AG04449 (cell line): ENCODE data around the gene GPR155.
"Not testable (repeated sequence)": the region's sequence is repeated elsewhere in the genome, so short reads cannot be mapped to it uniquely, and the experiment has no call there.

Experiments
- CTCF ChIA-PET: fragments of 350-600 bp; formaldehyde crosslinking; extraction: SDS; loops from one replicate; lab custom pipeline; 2021; ENCODE audit warnings: antibody characterized with exemption; lab: Yijun Ruan, JAX
- POLR2A ChIA-PET: fragments of 400-600, 350-600 bp; formaldehyde crosslinking; extraction: SDS; loops from one replicate; lab custom pipeline; 2020; ENCODE audit warnings: antibody characterized with exemption, inconsistent platforms; lab: Yijun Ruan, JAX
- DNase-seq: peaks from one replicate; pipeline ENCODE4 v3.0.0-alpha.2; 2010; ENCODE audit warnings: low read depth, low spot score
- H3K4me3 ChIP-seq: 2 replicates; pipeline ENCODE4 v1.5.1; 2011; ENCODE audit warnings: low read depth, mild to moderate bottlenecking, control low read depth, low read length
- TF ChIP-seq, protein P1 (sequence below): IDR thresholded peaks from one replicate; pipeline ENCODE4 v1.5.1; 2011; ENCODE audit warnings: mild to moderate bottlenecking, moderate library complexity, low read length, control low read depth, inconsistent platforms; ENCODE audit not compliant: insufficient read depth; ENCODE audit errors: missing control alignments

GPR155 gene

DNA sequence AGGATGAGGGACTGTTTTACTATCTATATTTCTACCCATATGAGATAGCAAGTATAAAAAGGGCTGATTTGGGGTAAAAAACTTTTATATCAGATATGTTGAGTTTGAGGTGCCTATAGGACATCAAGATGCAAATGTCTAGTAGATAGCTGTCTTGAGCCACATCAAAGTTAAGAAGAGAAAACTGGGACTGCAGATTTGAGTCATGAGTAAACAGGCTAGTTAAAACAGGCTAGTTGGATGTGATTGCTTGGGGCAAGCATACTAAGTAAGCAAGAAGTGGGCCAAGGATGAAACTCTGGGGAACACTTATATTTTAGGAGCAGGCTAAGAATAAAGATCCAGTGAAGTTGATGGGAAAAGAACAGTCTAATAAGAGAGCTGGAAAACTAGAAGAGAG is 94.1 kb downstream of the GPR155 start:
- DNase-seq: no peak
- TF ChIP-seq, protein P1, sequence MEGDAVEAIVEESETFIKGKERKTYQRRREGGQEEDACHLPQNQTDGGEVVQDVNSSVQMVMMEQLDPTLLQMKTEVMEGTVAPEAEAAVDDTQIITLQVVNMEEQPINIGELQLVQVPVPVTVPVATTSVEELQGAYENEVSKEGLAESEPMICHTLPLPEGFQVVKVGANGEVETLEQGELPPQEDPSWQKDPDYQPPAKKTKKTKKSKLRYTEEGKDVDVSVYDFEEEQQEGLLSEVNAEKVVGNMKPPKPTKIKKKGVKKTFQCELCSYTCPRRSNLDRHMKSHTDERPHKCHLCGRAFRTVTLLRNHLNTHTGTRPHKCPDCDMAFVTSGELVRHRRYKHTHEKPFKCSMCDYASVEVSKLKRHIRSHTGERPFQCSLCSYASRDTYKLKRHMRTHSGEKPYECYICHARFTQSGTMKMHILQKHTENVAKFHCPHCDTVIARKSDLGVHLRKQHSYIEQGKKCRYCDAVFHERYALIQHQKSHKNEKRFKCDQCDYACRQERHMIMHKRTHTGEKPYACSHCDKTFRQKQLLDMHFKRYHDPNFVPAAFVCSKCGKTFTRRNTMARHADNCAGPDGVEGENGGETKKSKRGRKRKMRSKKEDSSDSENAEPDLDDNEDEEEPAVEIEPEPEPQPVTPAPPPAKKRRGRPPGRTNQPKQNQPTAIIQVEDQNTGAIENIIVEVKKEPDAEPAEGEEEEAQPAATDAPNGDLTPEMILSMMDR: no peak
- no peak overlapping the region for H3K4me3 ChIP-seq
- ChIA-PET CTCF (interaction anchor here (1.0 to 1.3 kb wide), 2 partner anchors 9 to 48 kb away, joined by 3 read pairs; no protein-coding TSS in a partner anchor), POLR2A (no interaction called here)

DNA sequence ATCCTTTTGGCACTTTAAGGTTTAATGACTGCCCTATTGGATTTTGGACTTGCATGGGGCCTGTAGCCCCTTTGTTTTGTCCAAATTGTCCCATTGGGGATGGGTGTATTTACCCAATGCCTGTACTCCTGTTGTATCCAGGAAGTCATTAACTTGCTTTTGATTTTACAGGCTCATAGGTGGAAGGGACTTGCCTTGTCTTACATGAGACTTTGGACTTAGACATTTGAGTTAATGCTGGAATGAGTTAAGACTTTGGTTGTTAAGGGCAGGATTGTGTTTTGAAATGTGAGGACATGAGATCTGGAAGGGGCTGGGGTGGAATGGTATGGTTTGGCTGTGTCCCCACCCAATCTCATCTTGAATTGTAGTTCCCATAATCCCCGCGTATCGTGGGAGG is 96.5 kb downstream of the GPR155 start:
- POLR2A ChIA-PET, CTCF ChIA-PET, DNase-seq: not testable (repeated sequence)

DNA sequence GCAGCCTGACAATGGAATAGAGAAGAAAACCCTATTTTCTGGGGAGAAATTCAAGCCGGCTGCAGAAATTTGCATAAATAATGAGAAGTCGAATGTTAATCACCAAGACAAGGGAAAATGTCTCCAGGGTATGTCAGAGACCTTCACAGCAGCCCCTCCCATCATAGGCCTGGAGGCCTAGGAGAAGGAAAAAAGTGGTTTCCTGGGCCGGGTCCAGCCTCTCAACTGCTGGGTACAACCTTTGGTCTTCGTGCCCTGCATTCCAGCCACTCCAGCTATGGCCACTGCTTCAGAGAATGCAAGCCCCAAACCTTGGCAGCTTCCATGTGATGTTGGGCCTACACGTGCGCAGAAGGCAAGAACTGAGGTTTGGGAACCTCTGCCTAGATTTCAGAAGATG is 97.3 kb downstream of the GPR155 start:
- H3K4me3 ChIP-seq: no peak overlapping the region
- no peak for DNase-seq
- TF ChIP-seq, protein P1: no peak
- CTCF ChIA-PET: no interaction called here
- POLR2A ChIA-PET: no interaction called here

More for the DNA sequence above, 96.5 kb downstream of the GPR155 start:
- not testable (repeated sequence) for H3K4me3 ChIP-seq

DNA sequence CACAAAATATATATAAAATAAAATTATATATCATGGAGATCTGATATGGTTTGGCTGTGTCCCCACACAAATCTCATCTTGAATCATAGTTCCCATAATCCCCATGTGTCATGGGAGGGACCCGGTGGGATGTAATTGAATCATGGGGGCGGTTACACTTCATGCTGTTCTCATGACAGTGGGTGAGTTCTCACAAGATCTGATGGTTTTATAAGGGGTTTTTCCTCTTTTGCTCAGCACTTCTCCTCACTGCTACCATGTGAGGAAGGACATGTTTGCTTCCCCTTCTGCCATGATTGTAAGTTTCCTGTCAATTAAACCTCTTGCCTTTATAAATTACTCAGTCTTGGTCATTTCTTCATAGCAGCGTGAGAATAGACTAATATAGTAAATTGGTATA is 98.1 kb downstream of the GPR155 start:
- POLR2A ChIA-PET, CTCF ChIA-PET, H3K4me3 ChIP-seq, DNase-seq: not testable (repeated sequence)

DNA sequence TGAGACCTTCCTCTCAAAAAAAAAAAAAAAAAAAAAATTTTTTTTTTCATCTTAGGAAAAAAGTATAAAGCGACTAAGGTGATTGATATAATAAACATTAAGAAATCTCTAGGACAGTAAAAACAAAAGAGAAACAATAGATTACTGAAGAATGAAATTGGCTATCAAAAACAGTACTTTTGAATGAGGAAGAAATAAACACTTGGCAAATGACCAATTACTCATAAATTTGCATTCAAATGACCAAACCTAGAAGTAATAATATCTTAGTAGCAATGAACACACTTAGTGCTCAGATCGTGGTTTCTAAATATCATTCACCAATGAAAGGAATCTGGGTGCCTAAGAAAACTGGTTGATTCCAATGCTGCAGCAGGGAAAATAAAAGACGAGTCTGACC is 101.6 kb downstream of the GPR155 start:
- TF ChIP-seq, protein P1: no peak
- DNase-seq: no peak
- CTCF ChIA-PET: no interaction called here
- POLR2A ChIA-PET: no interaction called here
- H3K4me3 ChIP-seq: no peak overlapping the region

DNA sequence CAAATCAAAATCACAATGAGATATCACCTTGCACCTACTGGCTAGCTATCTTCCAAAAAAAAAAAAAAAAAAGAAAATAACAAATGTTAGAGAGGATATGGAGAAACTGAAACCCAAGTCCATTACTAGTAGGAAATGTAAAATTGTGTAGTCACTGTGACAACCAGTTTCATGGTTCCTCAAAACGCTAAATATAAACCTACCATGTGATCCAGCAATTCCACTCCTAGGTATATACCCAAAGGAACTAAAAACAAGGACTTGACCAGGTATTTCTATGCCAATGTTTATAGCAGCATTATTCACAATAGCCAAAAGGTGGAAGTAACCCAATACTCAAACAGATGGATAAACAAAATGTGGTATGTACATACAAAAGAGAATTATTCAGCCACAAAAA is 103.0 kb downstream of the GPR155 start:
- TF ChIP-seq, protein P1: no peak
- H3K4me3 ChIP-seq: no peak overlapping the region
- CTCF ChIA-PET: interaction anchor here (0.7 to 1.6 kb wide), 2 partner anchors 9 to 15 kb away, joined by 3 read pairs; no protein-coding TSS in a partner anchor
- no peak for DNase-seq
- POLR2A ChIA-PET: no interaction called here
